ENCODE measurements around the gene AMIGO2. TPM values are rescaled to one million over a fixed set of nuclear protein-coding genes. Genes with fewer than 3 reads are reported as not detected.

The AMIGO2 gene
- total RNA-seq: 62.2 and 103 TPM in 2 replicates

GRCh38 chr12:47079468-47079980, at the start of gene AMIGO2, which contains the start of gene PCED1B:
Gene AMIGO2 (minus strand): TSS chr12:47079959. CDS start chr12:47079002, 957 bp downstream.
Gene PCED1B (plus strand): TSS chr12:47079621. CDS start chr12:47235064, 155,443 bp downstream.

Other genes with a start within 250 kb of the AMIGO2 start
- 0.48 and 0.85 TPM in 2 replicates for gene PCED1B, start 338 bp downstream of the AMIGO2 start, total RNA-seq